NCI-H524 treated with DMSO at 0.1 percent for 48 hours (cell line): ENCODE data around the gene SIRT5.

Source experiments
- DNase-seq: peaks from one replicate; lab custom pipeline; 2025; lab: John Stamatoyannopoulos, UW

Gene SIRT5

DNA sequence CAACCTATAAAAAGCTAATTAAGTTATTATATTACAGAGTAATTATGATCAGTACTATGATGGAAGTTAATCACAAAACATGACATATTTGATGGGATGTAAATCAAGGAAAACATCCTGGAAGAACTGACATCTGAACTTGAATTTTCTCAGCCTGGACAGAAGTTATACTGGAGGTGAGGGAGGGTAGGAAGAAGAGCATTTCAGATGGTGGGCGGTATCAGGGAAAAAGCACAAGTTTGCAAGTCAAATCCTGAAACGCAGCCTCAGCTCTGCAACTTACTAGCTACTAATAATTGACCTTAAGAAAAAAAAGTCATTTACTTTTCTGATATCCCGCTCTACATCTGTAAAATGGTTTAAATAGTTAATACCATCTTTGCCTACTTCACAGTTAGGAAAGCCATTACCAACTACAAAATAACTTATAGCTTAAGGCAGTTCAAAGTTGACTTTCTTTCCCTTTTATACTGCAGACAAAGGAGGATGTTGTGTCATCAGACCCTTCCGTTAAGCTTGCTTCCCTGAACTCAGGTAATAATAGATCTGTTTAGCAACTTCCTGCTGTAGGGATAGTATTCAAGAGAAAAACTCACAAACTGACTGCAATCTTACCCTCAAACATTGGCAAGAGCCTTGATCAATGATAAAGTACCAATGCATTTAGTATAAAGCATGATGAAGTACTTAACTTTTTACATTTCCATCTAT lies 61.7 kb downstream of the SIRT5 start:
- no peak for DNase-seq

GRCh38 chr6:13638014-13638413 lies 63.6 kb downstream of the SIRT5 start:
- DNase-seq: no peak

DNA sequence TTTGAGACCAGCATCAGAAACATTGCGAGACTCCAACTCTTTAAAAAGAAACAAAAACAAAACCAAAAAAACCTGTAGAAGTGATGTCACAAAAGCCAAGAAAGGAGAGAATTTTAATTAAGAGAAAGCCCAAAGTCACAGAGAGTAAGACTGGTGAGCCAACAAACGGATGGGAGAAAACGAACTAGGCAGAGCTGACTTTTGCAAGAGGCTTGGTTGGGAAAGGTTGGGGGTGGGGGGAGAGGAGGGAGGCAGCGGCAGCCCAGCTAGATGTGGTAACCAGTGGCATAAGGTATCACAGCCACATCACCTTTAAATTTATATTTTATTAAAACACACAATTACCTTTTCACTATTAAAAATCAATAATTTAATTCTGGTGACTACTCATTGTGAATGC lies 64.2 kb downstream of the SIRT5 start:
- DNase-seq: no peak

- no peak for DNase-seq
These were observed 66.9 kb downstream of the SIRT5 start for GRCh38 chr6:13641315-13641714.

GRCh38 chr6:13643125-13643524 lies 68.7 kb downstream of the SIRT5 start:
- DNase-seq: no peak

- no peak for DNase-seq
These were observed 74.4 kb downstream of the SIRT5 start for GRCh38 chr6:13648850-13649249.

DNA sequence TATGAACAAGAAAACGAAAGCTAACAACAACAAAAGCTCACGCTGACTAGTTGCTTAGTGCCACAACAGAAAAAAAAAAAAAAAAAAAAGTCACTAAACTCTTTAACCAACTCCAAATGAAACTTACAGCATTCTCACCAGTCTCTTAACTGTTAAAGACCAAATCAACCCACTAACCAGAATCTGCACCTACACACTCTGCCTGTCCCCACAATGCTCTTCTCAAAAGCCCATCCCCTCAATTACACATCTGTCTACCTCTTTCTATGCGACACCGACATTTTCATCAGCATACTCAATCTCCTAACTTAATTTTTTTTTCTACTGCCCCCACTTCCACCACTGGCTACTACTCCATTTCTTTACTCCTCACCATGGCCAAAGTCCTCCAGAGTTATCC lies 75.0 kb downstream of the SIRT5 start:
- no peak for DNase-seq

DNA sequence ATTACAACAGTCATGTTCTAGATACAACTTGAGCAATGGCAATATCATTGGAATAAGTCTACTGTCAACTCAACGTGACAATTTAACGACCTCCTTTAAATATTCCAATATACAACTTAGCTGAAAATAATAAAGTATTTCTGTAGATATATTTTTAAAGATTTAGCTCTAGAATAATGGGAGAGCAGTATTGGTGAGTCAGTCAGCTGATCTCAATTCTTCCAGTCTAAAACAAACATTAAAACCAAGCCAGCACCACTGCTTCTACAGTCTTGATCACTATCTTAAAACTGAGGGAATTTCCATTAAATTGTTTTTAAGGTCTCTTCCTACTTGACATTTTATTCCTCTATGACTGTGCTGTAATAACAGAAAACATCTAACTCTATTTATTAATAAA lies 78.9 kb downstream of the SIRT5 start:
- no peak for DNase-seq

- DNase-seq: no peak
These were observed 80.1 kb downstream of the SIRT5 start for GRCh38 chr6:13654496-13654895.

GRCh38 chr6:13655700-13656099 lies 81.3 kb downstream of the SIRT5 start:
- no peak for DNase-seq

DNA sequence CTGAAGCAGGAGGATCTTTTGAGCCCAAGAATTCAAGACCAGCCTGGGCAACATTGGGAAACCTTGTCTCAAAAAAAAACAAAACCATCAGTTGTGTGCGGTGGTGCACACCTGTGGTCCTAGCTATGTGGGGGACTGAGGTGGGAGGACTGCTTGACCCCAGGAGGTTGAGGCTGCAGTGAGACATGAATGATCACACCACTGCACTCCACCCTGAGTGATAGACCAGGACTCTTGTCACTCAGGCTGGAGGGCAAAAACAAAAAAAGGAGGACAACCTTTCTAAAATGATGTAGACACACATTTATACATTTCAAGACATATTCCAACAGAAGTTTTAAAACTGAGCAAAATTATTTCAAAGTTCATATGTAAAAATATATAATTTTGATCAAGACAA lies 85.9 kb downstream of the SIRT5 start:
- no peak for DNase-seq

- DNase-seq: no peak
These were observed 86.5 kb downstream of the SIRT5 start for GRCh38 chr6:13660893-13661292.

DNA sequence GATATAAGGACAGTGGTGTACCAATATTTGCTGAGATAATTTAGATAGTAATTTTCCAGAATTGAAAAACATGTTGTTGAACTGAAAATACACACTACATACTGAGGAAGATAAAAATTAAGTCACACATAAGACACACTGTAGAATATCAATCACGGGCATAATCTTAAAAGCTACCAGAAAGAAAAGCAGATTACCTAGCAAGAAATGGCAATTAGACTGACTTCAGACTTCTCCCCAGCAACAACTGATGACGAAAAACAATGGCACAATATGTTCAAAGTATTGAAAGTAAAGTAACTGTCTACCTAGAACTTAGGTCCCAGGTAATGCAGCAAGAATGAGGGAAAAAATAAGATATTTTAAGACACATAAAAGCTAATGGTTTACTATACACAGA lies 87.2 kb downstream of the SIRT5 start:
- DNase-seq: no peak

- no peak for DNase-seq
These were observed 88.4 kb downstream of the SIRT5 start for GRCh38 chr6:13662651-13663334.

DNA sequence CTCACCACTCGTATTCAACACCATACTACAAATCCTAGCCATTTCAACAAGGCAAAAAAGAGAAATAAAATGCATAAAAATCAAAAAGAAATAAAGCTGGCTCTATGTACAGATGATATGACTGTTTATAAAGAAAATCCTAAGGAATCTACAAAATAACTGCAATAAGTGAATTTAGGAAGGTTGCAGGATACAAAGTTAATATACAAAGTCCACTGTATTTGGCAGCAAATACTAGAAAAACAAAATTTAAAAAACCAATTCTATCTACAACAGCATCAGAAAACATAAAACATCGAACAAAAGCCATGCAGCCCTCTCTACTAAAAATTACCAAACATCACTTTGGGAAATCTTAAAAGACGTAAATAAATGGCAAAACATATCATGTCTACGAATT lies 89.6 kb downstream of the SIRT5 start:
- DNase-seq: no peak
